Measurements from ENCODE around the gene ZSCAN12. TPM values are rescaled to one million over a fixed set of nuclear protein-coding genes. Genes with fewer than 3 reads are reported as not detected.
"Not testable (repeated sequence)": the region's sequence is repeated elsewhere in the genome, so short reads cannot be mapped to it uniquely, and the experiment has no call there.

ZSCAN12 gene
- total RNA-seq, 2 donors from 2014 or later, result 2.1 to 3.4 TPM

- Histone ChIP-seq H3K36me3 (peaks cover 32% of the 10 kb centered on the region), H3K9me3 (no peaks in the 10 kb centered on the region), H3K27ac (no peak overlapping the region), H3K4me3 (no peak overlapping the region), H3K27me3 (no peaks in the 10 kb centered on the region), H3K4me1 (peaks cover 0 to 6% of the 10 kb centered on the region in 2 donors)
- DNase-seq (ENCODE audit: low spot score), result no peak
- TF ChIP-seq CTCF (IDR thresholded peaks at IDR 0.05), result no peak
Measured at GRCh38 chr6:28360961-28361360, 38.6 kb downstream of the ZSCAN12 start.

GRCh38 chr6:28359562-28359961, 40.0 kb downstream of the ZSCAN12 start:
- DNase-seq (ENCODE audit: low spot score), result not testable (repeated sequence)
- H3K36me3 ChIP-seq, result peaks cover 20% of the 10 kb centered on the region

GRCh38 chr6:28357036-28357435, 42.5 kb downstream of the ZSCAN12 start:
- H3K4me1 ChIP-seq, result peaks cover 0 to 22% of the 10 kb centered on the region in 2 donors
- no peak overlapping the region for H3K4me3 ChIP-seq
- no peak for DNase-seq (ENCODE audit: low spot score)
- no peak overlapping the region for H3K27ac ChIP-seq
- H3K27me3 ChIP-seq, result no peaks in the 10 kb centered on the region
- H3K36me3 ChIP-seq, result peaks cover under 1% of the 10 kb centered on the region
- H3K9me3 ChIP-seq, result no peaks in the 10 kb centered on the region
- TF ChIP-seq CTCF (IDR thresholded peaks at IDR 0.05), result no peak

More at GRCh38 chr6:28359562-28359961, 40.0 kb downstream of the ZSCAN12 start:
- H3K27me3 ChIP-seq, H3K27ac ChIP-seq, H3K4me3 ChIP-seq, H3K9me3 ChIP-seq: not testable (repeated sequence)
- peaks cover 0 to 17% of the 10 kb centered on the region in 2 donors for H3K4me1 ChIP-seq

GRCh38 chr6:28356666-28357020, 42.9 kb downstream of the ZSCAN12 start:
- Histone ChIP-seq H3K36me3 (no peaks in the 10 kb centered on the region), H3K27me3 (no peaks in the 10 kb centered on the region), H3K4me1 (peaks cover 0 to 22% of the 10 kb centered on the region in 2 donors), H3K9me3 (no peaks in the 10 kb centered on the region), H3K27ac (peak overlapping the region; percentile 82 to 84), H3K4me3 (no peak overlapping the region)
- TF ChIP-seq CTCF (IDR thresholded peaks at IDR 0.05), result no peak
- DNase-seq (ENCODE audit: low spot score), result no peak

- DNase-seq (ENCODE audit: low spot score), result peak; percentile 85
- TF ChIP-seq CTCF (IDR thresholded peaks at IDR 0.05), result peak; percentile 82 to 87
- no peaks in the 10 kb centered on the region for H3K36me3 ChIP-seq
- H3K4me1 ChIP-seq, result peaks cover 0 to 29% of the 10 kb centered on the region in 2 donors
- no peaks in the 10 kb centered on the region for H3K9me3 ChIP-seq
- H3K27ac ChIP-seq, result peak overlapping the region; percentile 82 to 84
- no peaks in the 10 kb centered on the region for H3K27me3 ChIP-seq
- peak overlapping the region; percentile 49 to 66 for H3K4me3 ChIP-seq
Measured at GRCh38 chr6:28355743-28356665, 43.5 kb downstream of the ZSCAN12 start.

GRCh38 chr6:28354688-28355554, 44.6 kb downstream of the ZSCAN12 start:
- Histone ChIP-seq H3K27ac (peak overlapping the region; percentile 82 to 84), H3K27me3 (no peaks in the 10 kb centered on the region), H3K4me1 (peaks cover 0 to 33% of the 10 kb centered on the region in 2 donors), H3K36me3 (no peaks in the 10 kb centered on the region), H3K4me3 (peak overlapping the region in 1 of 2 donors; percentile 66), H3K9me3 (no peaks in the 10 kb centered on the region)
- DNase-seq (ENCODE audit: low spot score), result no peak
- TF ChIP-seq CTCF (IDR thresholded peaks at IDR 0.05), result no peak

All from right atrium auricular region (tissue), 2 donors.